Measurements from ENCODE around the gene DCBLD1. TPM values are rescaled to one million over a fixed set of nuclear protein-coding genes. Genes with fewer than 3 reads are reported as not detected.
A peak's percentile ranks its signal among the peaks of the same experiment; 100 is the strongest.

The DCBLD1 gene
- total RNA-seq, 1 donor from 2014 or later = 9.1 TPM

- no peak for DNase-seq (ENCODE audit: low read depth, low spot score)
- H3K27me3 Mint-ChIP-seq (ENCODE audit: low read depth) = no peaks in the 10 kb centered on the region
Observed at GRCh38 chr6:117473401-117473800, 9.1 kb upstream of the DCBLD1 start.

GRCh38 chr6:117477988-117478852, 4.3 kb upstream of the DCBLD1 start:
- H3K9me3 Mint-ChIP-seq = no peaks in the 10 kb centered on the region
- peaks cover 10% of the 10 kb centered on the region for H3K4me1 Mint-ChIP-seq
- peak overlapping the region; percentile 1 for H3K4me3 Mint-ChIP-seq
- DNase-seq (ENCODE audit: low read depth, low spot score) = no peak
- no peaks in the 10 kb centered on the region for H3K36me3 Mint-ChIP-seq (ENCODE audit: low read depth)
- H3K27me3 Mint-ChIP-seq (ENCODE audit: low read depth) = peaks cover 26% of the 10 kb centered on the region
- TF ChIP-seq CTCF (conservative IDR thresholded peaks at IDR 0.05) = peak; percentile 31
- H3K27ac Mint-ChIP-seq (ENCODE audit: unreplicated experiment) = no peak overlapping the region

More at GRCh38 chr6:117473401-117473800, 9.1 kb upstream of the DCBLD1 start:
- Mint-ChIP-seq H3K36me3 (ENCODE audit: low read depth) (no peaks in the 10 kb centered on the region), H3K27ac (ENCODE audit: unreplicated experiment) (no peak overlapping the region), H3K4me3 (no peak overlapping the region), H3K9me3 (no peaks in the 10 kb centered on the region), H3K4me1 (no peaks in the 10 kb centered on the region)
- TF ChIP-seq CTCF (conservative IDR thresholded peaks at IDR 0.05) = no peak

- no peak overlapping the region for H3K27ac Mint-ChIP-seq (ENCODE audit: unreplicated experiment)
- H3K9me3 Mint-ChIP-seq = no peaks in the 10 kb centered on the region
- DNase-seq (ENCODE audit: low read depth, low spot score) = no peak
- H3K27me3 Mint-ChIP-seq (ENCODE audit: low read depth) = peaks cover 31% of the 10 kb centered on the region
- no peak for TF ChIP-seq CTCF (conservative IDR thresholded peaks at IDR 0.05)
- H3K36me3 Mint-ChIP-seq (ENCODE audit: low read depth) = no peaks in the 10 kb centered on the region
- H3K4me1 Mint-ChIP-seq = peaks cover 16% of the 10 kb centered on the region
- H3K4me3 Mint-ChIP-seq = peak overlapping the region; percentile 1
Observed at GRCh38 chr6:117478853-117479231, 3.6 kb upstream of the DCBLD1 start.

GRCh38 chr6:117480651-117481050, 1.8 kb upstream of the DCBLD1 start:
- TF ChIP-seq CTCF (conservative IDR thresholded peaks at IDR 0.05) = no peak
- H3K4me3 Mint-ChIP-seq = peak overlapping the region; percentile 22

GRCh38 chr6:117481278-117481925, 1.1 kb upstream of the DCBLD1 start:
- Mint-ChIP-seq H3K27me3 (ENCODE audit: low read depth) (peaks cover 31% of the 10 kb centered on the region), H3K9me3 (no peaks in the 10 kb centered on the region), H3K27ac (ENCODE audit: unreplicated experiment) (no peak overlapping the region), H3K4me1 (peaks cover 26% of the 10 kb centered on the region), H3K36me3 (ENCODE audit: low read depth) (no peaks in the 10 kb centered on the region), H3K4me3 (peak overlapping the region; percentile 70)
- no peak for TF ChIP-seq CTCF (conservative IDR thresholded peaks at IDR 0.05)
- no peak for DNase-seq (ENCODE audit: low read depth, low spot score)

More at GRCh38 chr6:117480651-117481050, 1.8 kb upstream of the DCBLD1 start:
- peaks cover 24% of the 10 kb centered on the region for H3K4me1 Mint-ChIP-seq
- H3K36me3 Mint-ChIP-seq (ENCODE audit: low read depth) = no peaks in the 10 kb centered on the region
- peaks cover 31% of the 10 kb centered on the region for H3K27me3 Mint-ChIP-seq (ENCODE audit: low read depth)
- H3K9me3 Mint-ChIP-seq = no peaks in the 10 kb centered on the region
- no peak for DNase-seq (ENCODE audit: low read depth, low spot score)
- H3K27ac Mint-ChIP-seq (ENCODE audit: unreplicated experiment) = no peak overlapping the region

Measured in neural crest cell (in vitro differentiated cells).